Panc1 (cell line): ENCODE results near the gene CLCN7. TPM values are rescaled to one million over a fixed set of nuclear protein-coding genes. Genes with fewer than 3 reads are reported as not detected.

ENCODE experiments used
- ATAC-seq: fragments of 200-7000 bp; cut with Tn5 transposase; 2 replicates; pipeline ENCODE4 v1.9.1; 2020; ENCODE audit warnings: mild to moderate bottlenecking, moderate library complexity
- BruUV-seq: library from RNA; stranded (reverse); fragments of 400-500 nt; replicated peaks from 2 replicates; lab custom pipeline; 2021; lab: Mats Ljungman, UMichigan
- CTCF ChIA-PET: fragments of 300-600 bp; sonication (Branson Sonifier 250); formaldehyde crosslinking; loops from one replicate; lab custom pipeline; 2022; ENCODE audit warnings: antibody characterized with exemption; lab: Charles Lee
- POLR2A ChIA-PET: fragments of 300-600 bp; sonication (Branson Sonifier 250); formaldehyde crosslinking; loops from one replicate; lab custom pipeline; 2022; ENCODE audit warnings: antibody characterized with exemption; lab: Charles Lee
- DNase-seq: peaks from one replicate; pipeline ENCODE4 v3.0.0-alpha.2; 2010; ENCODE audit warnings: low read depth, low spot score
- H3K27ac ChIP-seq: 2 replicates; pipeline ENCODE4 v1.5.1; 2011; ENCODE audit warnings: mild to moderate bottlenecking, low read length, inconsistent platforms
- H3K27me3 ChIP-seq: fragments of 200-500 bp; sonication (Bioruptor generic); 2 replicates; pipeline ENCODE4 v1.6.0; 2014; ENCODE audit warnings: low read length, inconsistent platforms; ENCODE audit not compliant: control insufficient read depth, insufficient read depth
- H3K36me3 ChIP-seq: fragments of 200-500 bp; sonication (Bioruptor generic); 2 replicates; pipeline ENCODE4 v1.5.1; 2014; ENCODE audit warnings: inconsistent platforms, mild to moderate bottlenecking, low read length, moderate library complexity; ENCODE audit not compliant: control insufficient read depth, insufficient read depth
- H3K4me1 ChIP-seq: 2 replicates; pipeline ENCODE4 v1.5.1; 2011; ENCODE audit warnings: inconsistent platforms, mild to moderate bottlenecking, low read length, moderate library complexity; ENCODE audit not compliant: control insufficient read depth, insufficient read depth
- H3K4me3 ChIP-seq, 2 experiments: 2 replicates each; pipeline ENCODE4 v1.5.1; 2011 to 2012; ENCODE audit warnings: low read depth in 2 of 2, low read length in 2 of 2, mild to moderate bottlenecking in 2 of 2, inconsistent platforms in 1 of 2, moderate library complexity in 1 of 2
- H3K9me3 ChIP-seq: fragments of 200-500 bp; sonication (Bioruptor generic); 2 replicates; pipeline ENCODE4 v1.5.1; 2014; ENCODE audit warnings: low read depth, mild to moderate bottlenecking, inconsistent platforms, low read length, moderate library complexity; ENCODE audit not compliant: control insufficient read depth, insufficient read depth
- POLR2AphosphoS5 ChIP-seq: IDR thresholded peaks from 2 replicates; pipeline ENCODE4 v1.6.1; 2012; ENCODE audit warnings: mild to moderate bottlenecking, low read depth, low read length, moderate library complexity
- SIN3A ChIP-seq: IDR thresholded peaks from 2 replicates; pipeline ENCODE4 v1.6.1; 2012; ENCODE audit warnings: low read depth, mild to moderate bottlenecking, low read length, moderate library complexity, borderline replicate concordance; ENCODE audit not compliant: insufficient read depth
- TCF7L2 ChIP-seq: IDR thresholded peaks from 2 replicates; pipeline ENCODE4 v1.6.1; 2011; ENCODE audit warnings: mild to moderate bottlenecking, low read depth, low read length, inconsistent platforms
- in situ Hi-C: cut with HindIII; loops from 2 replicates; pipeline ENCODE4 v1.10.0; 2016; ENCODE audit warnings: low sequenced_read_pairs, low pct_unique_long_range_greater_than_20kb
- intact Hi-C: fragments of 100-400 bp; cut with micrococcal nuclease; formaldehyde crosslinking; loops from one replicate; pipeline ENCODE4 v1.10.0; 2022; ENCODE audit not compliant: unreplicated experiment
- total RNA-seq: library from RNA; stranded (reverse); gene quantifications from one replicate; pipeline ENCODE4 v1.2.1, GENCODE V29; 2021; ENCODE audit not compliant: unreplicated experiment
- TF ChIP-seq, protein P1 (sequence below), 2 experiments: IDR thresholded peaks; 2 replicates each; pipeline ENCODE4 v1.6.1; 2011 to 2012; ENCODE audit warnings: low read depth in 2 of 2, control low read depth in 1 of 2, low read length in 1 of 2, mild to moderate bottlenecking in 1 of 2, moderate library complexity in 1 of 2; ENCODE audit not compliant: insufficient read depth in 1 of 2
- TF ChIP-seq, protein P2 (sequence below): fragments of 450-650 bp; IDR thresholded peaks from 2 replicates; pipeline ENCODE4 v1.5.1; 2017; ENCODE audit warnings: mild to moderate bottlenecking

CLCN7 gene
- total RNA-seq, 1 experiment from 2014 or later: 179 TPM

- DNase-seq (no peak), ATAC-seq (no peak)
- H3K9me3 ChIP-seq: no peaks in the 10 kb centered on the region
- TF ChIP-seq, protein P1, sequence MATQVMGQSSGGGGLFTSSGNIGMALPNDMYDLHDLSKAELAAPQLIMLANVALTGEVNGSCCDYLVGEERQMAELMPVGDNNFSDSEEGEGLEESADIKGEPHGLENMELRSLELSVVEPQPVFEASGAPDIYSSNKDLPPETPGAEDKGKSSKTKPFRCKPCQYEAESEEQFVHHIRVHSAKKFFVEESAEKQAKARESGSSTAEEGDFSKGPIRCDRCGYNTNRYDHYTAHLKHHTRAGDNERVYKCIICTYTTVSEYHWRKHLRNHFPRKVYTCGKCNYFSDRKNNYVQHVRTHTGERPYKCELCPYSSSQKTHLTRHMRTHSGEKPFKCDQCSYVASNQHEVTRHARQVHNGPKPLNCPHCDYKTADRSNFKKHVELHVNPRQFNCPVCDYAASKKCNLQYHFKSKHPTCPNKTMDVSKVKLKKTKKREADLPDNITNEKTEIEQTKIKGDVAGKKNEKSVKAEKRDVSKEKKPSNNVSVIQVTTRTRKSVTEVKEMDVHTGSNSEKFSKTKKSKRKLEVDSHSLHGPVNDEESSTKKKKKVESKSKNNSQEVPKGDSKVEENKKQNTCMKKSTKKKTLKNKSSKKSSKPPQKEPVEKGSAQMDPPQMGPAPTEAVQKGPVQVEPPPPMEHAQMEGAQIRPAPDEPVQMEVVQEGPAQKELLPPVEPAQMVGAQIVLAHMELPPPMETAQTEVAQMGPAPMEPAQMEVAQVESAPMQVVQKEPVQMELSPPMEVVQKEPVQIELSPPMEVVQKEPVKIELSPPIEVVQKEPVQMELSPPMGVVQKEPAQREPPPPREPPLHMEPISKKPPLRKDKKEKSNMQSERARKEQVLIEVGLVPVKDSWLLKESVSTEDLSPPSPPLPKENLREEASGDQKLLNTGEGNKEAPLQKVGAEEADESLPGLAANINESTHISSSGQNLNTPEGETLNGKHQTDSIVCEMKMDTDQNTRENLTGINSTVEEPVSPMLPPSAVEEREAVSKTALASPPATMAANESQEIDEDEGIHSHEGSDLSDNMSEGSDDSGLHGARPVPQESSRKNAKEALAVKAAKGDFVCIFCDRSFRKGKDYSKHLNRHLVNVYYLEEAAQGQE (IDR thresholded peaks at IDR 0.05; ENCODE audit: insufficient read depth in 1 of 2, low read depth in 2 of 2, low read length in 1 of 2): no peak
- TF ChIP-seq POLR2AphosphoS5 (no peak), TCF7L2 (no peak), SIN3A (no peak)
- TF ChIP-seq, protein P2, sequence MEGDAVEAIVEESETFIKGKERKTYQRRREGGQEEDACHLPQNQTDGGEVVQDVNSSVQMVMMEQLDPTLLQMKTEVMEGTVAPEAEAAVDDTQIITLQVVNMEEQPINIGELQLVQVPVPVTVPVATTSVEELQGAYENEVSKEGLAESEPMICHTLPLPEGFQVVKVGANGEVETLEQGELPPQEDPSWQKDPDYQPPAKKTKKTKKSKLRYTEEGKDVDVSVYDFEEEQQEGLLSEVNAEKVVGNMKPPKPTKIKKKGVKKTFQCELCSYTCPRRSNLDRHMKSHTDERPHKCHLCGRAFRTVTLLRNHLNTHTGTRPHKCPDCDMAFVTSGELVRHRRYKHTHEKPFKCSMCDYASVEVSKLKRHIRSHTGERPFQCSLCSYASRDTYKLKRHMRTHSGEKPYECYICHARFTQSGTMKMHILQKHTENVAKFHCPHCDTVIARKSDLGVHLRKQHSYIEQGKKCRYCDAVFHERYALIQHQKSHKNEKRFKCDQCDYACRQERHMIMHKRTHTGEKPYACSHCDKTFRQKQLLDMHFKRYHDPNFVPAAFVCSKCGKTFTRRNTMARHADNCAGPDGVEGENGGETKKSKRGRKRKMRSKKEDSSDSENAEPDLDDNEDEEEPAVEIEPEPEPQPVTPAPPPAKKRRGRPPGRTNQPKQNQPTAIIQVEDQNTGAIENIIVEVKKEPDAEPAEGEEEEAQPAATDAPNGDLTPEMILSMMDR: no peak
- H3K36me3 ChIP-seq: no peaks in the 10 kb centered on the region
- POLR2A ChIA-PET: no interaction called here
- BruUV-seq: no TSS peak
- in situ Hi-C loops (no loop called here), intact Hi-C loops (no loop called here)
- CTCF ChIA-PET: interaction anchor here (0.6 kb wide), 2 partner anchors 23 to 62 kb away, joined by 3 to 11 read pairs; no protein-coding TSS in a partner anchor
- H3K4me3 ChIP-seq: no peak overlapping the region
- no peaks in the 10 kb centered on the region for H3K4me1 ChIP-seq
- no peaks in the 10 kb centered on the region for H3K27me3 ChIP-seq
- H3K27ac ChIP-seq: no peak overlapping the region
These were observed 44.5 kb downstream of the CLCN7 start for GRCh38 chr16:1430214-1430758.

GRCh38 chr16:1429631-1430030 lies 45.2 kb downstream of the CLCN7 start:
- TF ChIP-seq, protein P1 (IDR thresholded peaks at IDR 0.05; ENCODE audit: insufficient read depth in 1 of 2, low read depth in 2 of 2, low read length in 1 of 2): no peak
- TF ChIP-seq TCF7L2 (no peak), SIN3A (no peak)
- CTCF ChIA-PET: interaction anchor here (0.6 kb wide), 1 partner anchor 62 kb away, joined by 11 read pairs; no protein-coding TSS in a partner anchor
- ATAC-seq (no peak), DNase-seq (no peak)
- no peaks in the 10 kb centered on the region for H3K27me3 ChIP-seq
- no peaks in the 10 kb centered on the region for H3K9me3 ChIP-seq
- POLR2A ChIA-PET: no interaction called here
- in situ Hi-C loops: no loop called here
- no peaks in the 10 kb centered on the region for H3K4me1 ChIP-seq
- H3K4me3 ChIP-seq: no peak overlapping the region
- H3K27ac ChIP-seq: no peak overlapping the region
- intact Hi-C loops: no loop called here
- H3K36me3 ChIP-seq: no peaks in the 10 kb centered on the region
- no TSS peak for BruUV-seq
